ENCODE measurements around the gene COMP. TPM values are rescaled to one million over a fixed set of nuclear protein-coding genes. Genes with fewer than 3 reads are reported as not detected.

Gene COMP
- total RNA-seq, 1 experiment from 2014 or later, result 0.16 TPM

- no peaks in the 10 kb centered on the region for H3K27me3 ChIP-seq (replicated peaks; ENCODE audit: control insufficient read depth, insufficient read depth, low read length)
- no peaks in the 10 kb centered on the region for H3K9me3 ChIP-seq
- TF ChIP-seq CTCF (IDR thresholded peaks at IDR 0.05; ENCODE audit: insufficient read depth in 1 of 2, low read depth in 1 of 2, low read length in 1 of 2, severe bottlenecking in 1 of 2, unreplicated experiment in 1 of 2), result peak in 1 of 2 experiments; percentile 13
- intact Hi-C loops (cut with micrococcal nuclease; ENCODE audit: unreplicated experiment), result loop anchor here (5.0 kb wide), 1 partner anchor 34 kb away; the partner anchor contains the start of gene UPF1
- ChIA-PET CTCF (interaction anchor here (0.6 to 1.4 kb wide), 2 partner anchors 34 to 58 kb away, joined by 3 to 5 read pairs; partner anchors contain the start of gene UPF1), POLR2A (interaction anchor here (0.6 kb wide), 1 partner anchor 27 kb away, joined by 3 read pairs; no protein-coding TSS in a partner anchor)
- H3K9me3 Mint-ChIP-seq (ENCODE audit: unreplicated experiment), result no peaks in the 10 kb centered on the region
- H3K4me1 ChIP-seq, result peaks cover 6% of the 10 kb centered on the region
- no TSS peak for BruUV-seq (replicated peaks)
- no peaks in the 10 kb centered on the region for H3K36me3 ChIP-seq (ENCODE audit: control insufficient read depth, insufficient read depth, low read length)
- DNase-seq, result peak; percentile 67 to 84
- H3K27me3 Mint-ChIP-seq (ENCODE audit: insufficient read depth, unreplicated experiment), result no peaks in the 10 kb centered on the region
- H3K27ac Mint-ChIP-seq (ENCODE audit: unreplicated experiment), result no peak overlapping the region
- H3K4me1 Mint-ChIP-seq (ENCODE audit: low read depth, unreplicated experiment), result no peaks in the 10 kb centered on the region
- H3K4me3 Mint-ChIP-seq (ENCODE audit: unreplicated experiment), result peak overlapping the region; percentile 47
- H3K4me3 ChIP-seq (ENCODE audit: low read depth, low read length), result no peak overlapping the region
- H3K36me3 Mint-ChIP-seq (ENCODE audit: insufficient read depth, unreplicated experiment), result no peaks in the 10 kb centered on the region
These were observed 7.6 kb upstream of the COMP start for GRCh38 chr19:18798384-18799352.

GRCh38 chr19:18796239-18796638 lies 5.1 kb upstream of the COMP start:
- BruUV-seq (replicated peaks), result no TSS peak
- peaks cover 3% of the 10 kb centered on the region for H3K27me3 Mint-ChIP-seq (ENCODE audit: insufficient read depth, unreplicated experiment)

More at GRCh38 chr19:18796239-18796638, 5.1 kb upstream of the COMP start:
- TF ChIP-seq CTCF (IDR thresholded peaks at IDR 0.05; ENCODE audit: insufficient read depth in 1 of 2, low read depth in 1 of 2, low read length in 1 of 2, severe bottlenecking in 1 of 2, unreplicated experiment in 1 of 2), result no peak
- ChIA-PET POLR2A (no interaction called here), CTCF (no interaction called here)
- Mint-ChIP-seq H3K4me1 (ENCODE audit: low read depth, unreplicated experiment) (no peaks in the 10 kb centered on the region), H3K36me3 (ENCODE audit: insufficient read depth, unreplicated experiment) (no peaks in the 10 kb centered on the region), H3K9me3 (ENCODE audit: unreplicated experiment) (no peaks in the 10 kb centered on the region), H3K4me3 (ENCODE audit: unreplicated experiment) (no peak overlapping the region), H3K27ac (ENCODE audit: unreplicated experiment) (no peak overlapping the region)
- Histone ChIP-seq H3K27me3 (replicated peaks; ENCODE audit: control insufficient read depth, insufficient read depth, low read length) (no peaks in the 10 kb centered on the region), H3K4me3 (ENCODE audit: low read depth, low read length) (no peak overlapping the region), H3K36me3 (ENCODE audit: control insufficient read depth, insufficient read depth, low read length) (no peaks in the 10 kb centered on the region), H3K4me1 (peaks cover 6% of the 10 kb centered on the region), H3K9me3 (no peaks in the 10 kb centered on the region)
- intact Hi-C loops (cut with micrococcal nuclease; ENCODE audit: unreplicated experiment), result loop anchor here (5.0 kb wide), 1 partner anchor 36 kb away; the partner anchor contains the start of gene UPF1
- no peak for DNase-seq

Data from Caco-2 (cell line).